ENCODE measurements around the gene SWSAP1.

DNA sequence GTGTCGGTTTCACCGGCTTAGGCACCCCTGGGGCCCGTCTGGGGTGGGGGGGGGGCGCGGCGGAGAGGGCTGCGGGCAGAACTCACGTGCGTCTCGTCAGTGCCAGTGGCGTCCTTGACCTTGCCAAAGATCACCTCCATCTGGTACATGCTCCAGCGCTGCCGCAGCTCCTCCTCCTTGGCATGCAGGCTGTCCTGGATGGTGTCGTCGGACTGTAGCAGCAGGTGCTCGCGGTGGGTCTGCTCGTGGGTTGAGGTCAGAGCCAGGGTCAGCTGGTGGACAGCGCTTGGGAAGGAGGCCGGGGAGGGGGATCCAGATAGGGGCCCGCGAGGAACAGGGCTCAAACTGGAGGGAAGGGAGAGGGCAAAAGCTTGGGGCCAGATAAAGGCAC lies 49.3 kb downstream of the SWSAP1 start:
- TF ChIP-seq POLR2A (IDR thresholded peaks at IDR 0.05) (no peak), CTCF (IDR thresholded peaks at IDR 0.05) (no peak)

Data from Peyer's patch (tissue), 4 donors.